GM18951 (cell line): ENCODE data around the gene UBAP2L.
"Not testable (repeated sequence)": the region's sequence is repeated elsewhere in the genome, so short reads cannot be mapped to it uniquely, and the experiment has no call there.

Experiments
- POLR2A ChIP-seq: IDR thresholded peaks from 4 replicates; pipeline ENCODE4 v1.6.1; 2011; ENCODE audit warnings: mild to moderate bottlenecking; ENCODE audit not compliant: insufficient read length, insufficient read depth; ENCODE audit errors: extremely low read depth
- in situ Hi-C: fragments of 300-500 bp; cut with MboI; formaldehyde crosslinking; loops from one replicate; pipeline ENCODE4 v1.12.0; 2022; ENCODE audit warnings: low sequenced_read_pairs, mixed read lengths, inconsistent platforms; ENCODE audit not compliant: unreplicated experiment

UBAP2L gene

DNA sequence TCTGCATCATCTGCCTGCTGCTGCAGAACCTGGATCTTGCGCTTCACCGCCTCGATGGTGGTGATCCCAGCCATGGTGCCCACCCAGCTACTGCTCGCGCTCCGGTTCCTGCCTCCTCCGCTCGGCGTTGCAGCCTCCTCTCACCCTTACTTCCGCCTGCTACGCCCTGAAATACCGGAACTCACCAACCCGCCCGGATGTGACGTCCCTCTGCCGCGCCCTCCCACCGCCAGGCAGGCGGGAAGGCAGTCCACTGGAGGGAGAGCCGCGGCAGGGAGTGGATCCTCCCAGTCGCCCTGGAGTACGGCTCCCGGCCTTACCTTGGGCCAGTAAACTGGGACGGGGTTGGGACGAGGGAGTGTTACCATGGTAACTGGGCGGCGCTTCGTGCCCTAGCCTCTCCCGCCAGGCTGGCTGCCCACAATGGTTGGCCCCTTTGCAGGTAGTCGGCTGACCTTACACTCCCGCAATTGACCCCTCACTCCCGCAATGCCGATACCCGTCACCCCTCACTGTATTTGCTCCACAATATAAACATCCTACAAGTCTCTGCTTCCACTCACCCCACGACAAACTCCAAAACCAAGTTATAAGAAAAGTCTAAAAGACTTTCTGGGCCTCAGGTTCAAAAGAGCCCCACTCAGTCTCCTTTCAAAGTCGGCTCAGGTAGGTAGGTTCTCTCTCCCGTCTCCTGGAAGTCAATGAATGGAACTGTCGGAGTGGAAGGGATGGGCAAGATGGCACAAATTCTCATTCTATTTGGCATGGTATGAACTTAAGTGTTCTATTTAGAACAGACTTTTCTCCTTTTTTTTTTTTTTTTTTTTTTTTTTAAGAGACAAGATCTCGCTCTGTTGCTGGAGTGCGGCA, 37.5 kb upstream of the UBAP2L start:
- peak; percentile 98 for TF ChIP-seq POLR2A
- in situ Hi-C loops = loop anchor here (10.0 kb wide), 1 partner anchor 92 kb away; the partner anchor contains the start of gene HAX1

DNA sequence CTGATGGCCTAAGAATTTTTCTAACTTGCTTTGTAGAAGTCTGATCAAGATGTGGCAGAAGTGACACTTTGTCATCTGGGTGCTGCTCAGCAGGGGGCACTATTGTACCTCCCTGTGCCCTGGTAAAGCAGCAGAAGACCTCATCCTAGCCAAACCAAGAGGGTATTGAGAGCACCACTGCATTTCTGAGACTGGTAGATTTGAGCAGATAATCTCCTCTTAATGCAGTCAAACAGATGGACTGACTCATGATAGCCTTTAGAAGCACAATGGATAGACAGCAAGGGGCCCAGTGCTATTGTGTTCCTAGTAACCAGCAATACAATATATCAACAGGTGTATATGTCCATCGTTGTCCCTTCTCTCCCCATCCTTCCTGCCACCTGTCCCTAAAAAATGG, 34.6 kb upstream of the UBAP2L start:
- no peak for TF ChIP-seq POLR2A
- in situ Hi-C loops = loop anchor here (10.0 kb wide), 1 partner anchor 89 kb away; the partner anchor contains the start of gene HAX1

DNA sequence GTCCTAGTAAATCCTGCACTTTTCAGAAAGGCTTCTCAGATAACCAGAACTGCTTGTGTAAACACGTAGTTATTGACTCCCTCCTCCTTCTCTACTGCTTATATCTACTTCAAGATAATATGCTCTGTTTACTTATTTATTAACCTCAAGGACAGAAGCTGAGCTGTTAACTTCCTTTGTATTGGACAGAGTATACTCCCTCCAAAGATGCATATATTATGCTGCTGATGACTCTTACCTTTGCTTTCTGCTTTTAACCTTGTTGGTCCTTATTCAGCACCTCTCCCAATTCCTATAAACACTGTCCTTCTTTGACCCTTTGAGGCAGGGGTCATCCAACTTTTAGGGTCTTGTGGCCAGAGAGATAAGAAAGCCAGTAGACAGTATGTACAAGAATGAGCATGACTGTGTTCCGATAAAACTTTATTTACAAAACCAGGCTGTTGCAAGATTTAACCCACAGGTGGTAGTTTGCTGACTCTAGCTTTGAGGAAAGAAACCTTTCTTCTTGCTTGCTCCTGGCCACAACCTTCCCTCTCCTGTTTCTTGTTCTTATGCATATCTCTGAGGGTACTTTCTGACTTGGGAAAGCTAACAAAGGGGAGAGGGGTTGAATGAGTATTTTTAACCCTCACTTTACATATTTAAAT, 33.8 kb upstream of the UBAP2L start:
- TF ChIP-seq POLR2A = no peak
- in situ Hi-C loops = loop anchor here (10.0 kb wide), 1 partner anchor 88 kb away; the partner anchor contains the start of gene HAX1

DNA sequence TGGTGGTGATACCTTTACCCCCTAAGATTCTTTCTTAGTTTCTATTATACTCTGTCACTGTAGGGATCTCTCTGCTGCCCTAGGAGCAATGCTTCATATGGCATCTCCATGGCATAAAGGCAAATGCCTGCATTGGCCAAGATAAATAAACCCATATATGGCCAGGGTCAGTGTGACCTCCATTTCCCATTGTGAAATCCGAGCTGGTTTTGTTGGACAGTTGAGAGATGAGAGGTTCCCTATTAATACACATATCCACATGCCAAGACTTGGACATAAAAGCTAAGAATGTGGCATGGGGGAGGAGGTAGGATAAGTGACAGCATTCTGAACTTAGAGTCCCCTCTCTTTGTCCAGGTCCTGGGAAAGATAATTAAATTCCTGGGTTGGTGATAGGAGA, 30.2 kb upstream of the UBAP2L start:
- no peak for TF ChIP-seq POLR2A
- in situ Hi-C loops = no loop called here

DNA sequence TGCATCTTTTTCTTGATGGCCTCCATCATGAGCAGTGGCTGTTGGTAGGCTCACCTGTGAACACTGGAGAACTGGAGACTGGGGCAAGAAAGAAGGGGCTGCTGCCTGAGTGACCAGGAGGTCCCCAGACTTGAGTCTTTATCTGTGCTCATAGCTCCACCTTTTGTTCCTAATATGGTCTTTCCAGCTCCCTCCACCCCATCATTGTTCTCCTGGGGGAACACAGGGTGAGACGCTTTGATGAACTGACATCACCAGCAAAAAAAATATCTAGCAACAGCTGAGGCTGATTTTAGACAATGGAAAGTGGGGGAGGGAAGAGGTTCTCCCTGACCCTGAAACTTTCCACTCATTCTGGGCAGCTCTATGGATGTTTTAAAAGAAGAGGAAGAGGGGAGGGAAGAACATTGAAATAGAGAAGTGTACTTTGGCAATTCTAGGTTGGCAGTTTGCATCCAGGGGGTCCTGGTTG, 28.7 kb upstream of the UBAP2L start, which contains the start of gene TPM3:
TPM3 (minus strand) TSS at position 111 of the 472 bp plus-strand sequence; CDS start at position 29, 82 bp downstream.
- no peak for TF ChIP-seq POLR2A
- in situ Hi-C loops = no loop called here

DNA sequence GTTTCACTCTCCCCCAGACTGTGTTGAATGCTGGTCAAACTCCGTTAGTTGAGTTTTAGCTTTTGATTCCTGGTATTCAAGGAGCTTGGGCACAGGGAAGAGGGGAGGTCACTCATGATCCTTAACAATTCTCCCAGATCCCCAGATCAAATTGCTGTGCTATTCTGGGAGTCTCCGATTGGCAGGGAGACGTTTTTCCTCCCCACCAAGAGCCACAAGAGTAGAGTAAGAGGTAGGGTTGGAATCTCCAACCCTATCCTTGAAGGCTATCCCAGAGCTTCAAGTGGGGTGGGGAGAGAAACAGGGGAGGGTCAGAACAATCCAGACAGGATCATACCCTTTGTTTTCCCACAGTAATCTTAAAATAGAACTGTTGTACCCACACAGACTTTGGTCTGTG, 28.3 kb upstream of the UBAP2L start:
- no peak for TF ChIP-seq POLR2A
- in situ Hi-C loops = no loop called here

DNA sequence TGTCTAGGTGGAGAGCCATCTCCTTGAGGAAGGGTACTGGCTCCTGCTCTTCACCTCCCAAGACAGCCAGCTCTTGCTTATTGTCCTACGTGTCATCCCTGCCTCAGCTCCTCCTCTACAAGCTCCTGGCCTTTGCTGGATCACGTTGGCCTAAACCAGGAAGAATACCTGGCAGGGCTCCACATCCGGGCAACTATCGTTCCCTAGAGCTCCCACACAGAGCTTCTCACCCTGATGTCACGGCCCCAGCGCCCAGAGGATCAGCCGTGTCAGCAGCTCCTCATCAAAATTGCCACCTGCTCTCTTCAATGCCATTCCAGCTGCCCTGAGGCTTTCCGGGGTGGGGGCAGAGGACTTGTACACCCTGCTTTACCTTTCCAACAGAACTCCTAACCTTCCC, 26.9 kb upstream of the UBAP2L start:
- in situ Hi-C loops = no loop called here

DNA sequence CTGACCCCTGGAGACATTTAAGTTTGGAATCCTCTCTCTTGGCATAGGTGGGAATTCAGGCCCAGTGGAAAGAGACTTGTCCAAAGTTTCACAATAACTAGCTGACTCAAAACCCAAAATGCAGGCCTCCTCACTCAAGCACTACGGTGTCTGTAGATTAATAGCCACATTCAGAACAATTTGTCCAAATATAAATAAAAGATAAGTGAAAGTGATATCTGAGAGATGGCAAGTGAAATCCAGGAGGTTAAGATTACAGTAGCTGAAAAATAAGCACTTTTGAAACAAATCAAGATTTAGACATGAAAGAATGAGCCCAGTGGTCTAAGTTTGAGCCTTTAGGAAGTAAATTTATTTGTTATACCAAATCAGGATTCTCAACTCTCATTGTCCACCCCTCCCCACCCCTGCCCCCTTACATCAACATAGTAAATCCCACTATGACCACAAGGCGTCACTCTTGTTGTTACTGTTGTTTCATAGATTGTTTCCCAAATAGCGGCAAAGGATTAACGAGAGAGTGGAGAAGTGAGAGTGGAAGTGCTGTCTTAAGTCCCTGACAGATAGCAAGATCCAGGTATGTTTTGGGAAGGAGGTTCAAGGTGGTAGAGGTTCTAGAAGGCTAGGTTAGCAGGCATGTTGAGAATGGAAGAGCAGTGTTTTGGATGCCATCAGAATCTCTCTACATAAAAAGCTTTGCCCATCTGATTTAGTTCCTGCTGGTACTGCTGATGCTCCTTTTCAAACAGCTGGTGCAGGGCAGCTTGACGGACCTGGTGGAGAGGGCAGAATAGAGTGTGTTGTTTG, 21.8 kb upstream of the UBAP2L start:
- in situ Hi-C loops = no loop called here
- TF ChIP-seq POLR2A = no peak

More for the DNA sequence above, 26.9 kb upstream of the UBAP2L start:
- no peak for TF ChIP-seq POLR2A

DNA sequence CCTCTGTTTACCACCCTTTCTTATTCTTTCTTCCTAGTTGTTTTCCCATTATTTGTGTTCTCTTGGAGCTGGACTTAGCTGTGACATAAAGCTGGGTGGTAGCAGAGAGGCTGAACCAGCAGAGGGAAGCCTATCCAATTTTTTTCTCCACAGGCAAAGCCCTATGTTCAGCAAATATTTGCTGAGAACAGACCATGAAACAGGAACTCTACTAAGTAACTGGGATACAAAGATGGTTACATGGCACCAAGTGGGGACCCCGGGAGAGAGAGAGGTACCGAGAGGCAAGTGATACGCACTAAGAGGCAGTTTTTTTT, 21.2 kb upstream of the UBAP2L start:
- TF ChIP-seq POLR2A = no peak
- in situ Hi-C loops = no loop called here

DNA sequence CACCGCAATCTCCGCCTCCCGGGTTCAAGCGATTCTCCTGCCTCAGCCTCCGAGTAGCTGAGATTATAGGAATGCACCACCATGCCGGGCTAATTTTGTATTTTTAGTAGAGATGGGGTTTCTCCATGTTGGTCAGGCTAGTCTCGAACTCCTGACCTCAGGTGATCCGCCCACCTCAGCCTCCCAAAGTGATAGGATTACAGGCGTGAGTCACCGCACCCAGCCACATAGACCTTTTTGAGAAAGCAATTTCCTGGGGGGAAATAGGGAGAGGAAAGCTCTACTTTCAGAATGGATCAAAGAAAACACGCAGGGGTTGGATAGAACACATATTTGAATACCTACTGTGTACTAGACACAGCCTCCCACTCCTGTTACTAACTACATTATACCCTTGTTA, 15.0 kb upstream of the UBAP2L start:
- in situ Hi-C loops = not testable (repeated sequence)

DNA sequence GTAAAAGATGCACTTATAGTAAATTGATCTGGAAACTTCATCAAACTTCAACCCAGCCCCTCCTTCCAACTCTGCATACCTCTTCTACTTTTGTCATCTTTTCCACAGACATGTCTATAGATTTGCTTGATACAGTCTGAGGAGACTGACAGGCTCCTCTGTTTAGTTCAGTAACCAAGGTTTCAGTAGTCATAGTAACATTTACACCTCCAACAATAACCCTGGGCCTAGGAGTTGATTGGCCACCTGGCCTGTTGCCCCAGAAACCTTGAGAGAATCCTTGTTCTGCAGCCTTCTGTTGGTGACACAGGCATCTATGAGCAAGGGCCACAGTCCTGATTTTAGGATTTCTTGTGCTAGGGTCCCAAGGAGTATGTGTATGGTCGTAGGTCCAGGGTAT, 14.6 kb upstream of the UBAP2L start, which contains the start of gene CFAP141:
CFAP141 (minus strand) TSS at position 138 of the 400 bp plus-strand sequence; CDS start at position 112, 26 bp downstream.
- in situ Hi-C loops = no loop called here
- TF ChIP-seq POLR2A = no peak

DNA sequence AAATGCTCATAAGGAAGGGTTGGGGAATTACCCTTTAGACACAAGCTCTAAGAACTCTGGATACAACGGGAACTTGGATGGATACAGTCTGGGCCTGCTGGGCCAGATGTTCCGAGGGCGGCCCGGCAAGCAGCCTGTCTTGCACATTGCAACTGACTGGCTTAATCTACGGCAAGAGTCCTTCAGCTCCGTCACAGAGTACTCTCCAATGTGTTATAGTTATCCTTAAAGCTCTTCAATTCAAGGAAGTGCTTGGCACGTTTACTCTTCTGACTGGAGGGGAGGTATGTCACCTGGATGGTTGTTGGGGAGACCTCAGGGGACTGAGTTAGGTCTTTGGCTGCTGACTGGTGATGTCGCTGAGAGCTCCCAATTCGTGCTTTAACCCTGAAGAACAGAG, 13.5 kb upstream of the UBAP2L start:
- no peak for TF ChIP-seq POLR2A
- in situ Hi-C loops = no loop called here
